ENCODE results near the gene NCEH1. TPM values are rescaled to one million over a fixed set of nuclear protein-coding genes. Genes with fewer than 3 reads are reported as not detected.
A peak's percentile ranks its signal among the peaks of the same experiment; 100 is the strongest.

NCEH1 gene
- total and polyA plus RNA-seq, 2 of the 4 experiments (the other 2 are of a cell fraction), result 22.3 to 23.3 TPM

GRCh38 chr3:172626021-172626640 lies 84.7 kb downstream of the NCEH1 start:
- in situ Hi-C loops (cut with MboI; ENCODE audit: low sequenced_read_pairs), result no loop called here
- 0 out of 2 replicates have a peak overlapping the region, but pooled peaks have one; percentile 14 for H3K14ac ChIP-seq (replicated peaks; ENCODE audit: low read depth, low read length)
- POLR2A ChIA-PET (ENCODE audit: unreplicated experiment), result no interaction called here

More at GRCh38 chr3:172626021-172626640, 84.7 kb downstream of the NCEH1 start:
- dilution Hi-C loops (cut with HindIII; ENCODE audit: low sequenced_read_pairs, unreplicated experiment) (no loop called here), intact Hi-C loops (cut with micrococcal nuclease) (no loop called here)
- Histone ChIP-seq H2BK120ac (ENCODE audit: low read depth, low read length) (no peak overlapping the region), H3K4me3 (ENCODE audit: insufficient read depth, low read depth, low read length) (no peak overlapping the region), H3K9ac (ENCODE audit: low read depth, low read length) (no peak overlapping the region), H3K4me2 (ENCODE audit: low read depth, low read length) (no peak overlapping the region), H3K27me3 (ENCODE audit: control insufficient read depth, insufficient read depth, low read length) (no peaks in the 10 kb centered on the region), H4K20me1 (ENCODE audit: insufficient read depth, low read length) (no peaks in the 10 kb centered on the region), H3K18ac (ENCODE audit: low read depth, low read length) (no peak overlapping the region), H4K8ac (ENCODE audit: low read depth in 2 of 2, low read length in 2 of 2) (no peak overlapping the region), H3K4me1 (ENCODE audit: control insufficient read depth, insufficient read depth, low read length) (peaks cover 21% of the 10 kb centered on the region), H3K36me3 (ENCODE audit: control insufficient read depth, insufficient read depth, low read length) (no peaks in the 10 kb centered on the region), H3K79me1 (ENCODE audit: low read depth in 1 of 2, low read length in 2 of 2) (0 out of 4 replicates have a peak, but pooled peaks cover 0 to 7% of the 10 kb centered on the region in 2 experiments), H3K9me3 (ENCODE audit: control insufficient read depth, insufficient read depth, low read length) (no peaks in the 10 kb centered on the region), H2BK15ac (ENCODE audit: low read depth, low read length) (0 out of 3 replicates have a peak overlapping the region, but pooled peaks have one; percentile 56), H2BK20ac (ENCODE audit: low read depth, low read length) (no peak overlapping the region), H4K5ac (ENCODE audit: low read depth, low read length) (no peak overlapping the region), H2BK5ac (ENCODE audit: low read depth, low read length, poor library complexity, severe bottlenecking) (peak overlapping the region; percentile 37), H3K27ac (ENCODE audit: insufficient read depth, low read length) (no peak overlapping the region; the same call in 1 of the 2 replicates), H2AFZ (replicated peaks; ENCODE audit: low read length, poor library complexity) (no peak overlapping the region), H3K23ac (ENCODE audit: low read depth, low read length) (no peak overlapping the region), H2AK5ac (ENCODE audit: low read depth, low read length) (no peak overlapping the region), H3K9me1 (ENCODE audit: insufficient read depth, low read length) (peaks cover 17% of the 10 kb centered on the region), H3K56ac (ENCODE audit: extremely low read depth, insufficient read depth, low read length) (no peak overlapping the region), H3K4ac (ENCODE audit: low read depth, low read length) (no peak overlapping the region), H4K91ac (ENCODE audit: insufficient read depth, low read depth, low read length) (no peak overlapping the region), H2AK9ac (replicated peaks; ENCODE audit: low read depth, low read length, poor library complexity) (no peak overlapping the region)
- DNase-seq (peak; percentile 74), ATAC-seq (ENCODE audit: low read depth) (peak; percentile 72)
- no CpG with 5 or more reads among the region's 3 CpGs for WGBS, 2 experiments (ENCODE audit: extremely low coverage in 2 of 2, insufficient read length in 1 of 2)
- CTCF ChIA-PET, result no interaction called here
- no TSS peak for BruUV-seq (replicated peaks)
- peak; percentile 82 for TF ChIP-seq CEBPB (IDR thresholded peaks at IDR 0.05; ENCODE audit: low read depth, low read length)
- no peak for TF ChIP-seq USF2 (IDR thresholded peaks at IDR 0.05; ENCODE audit: low read depth, low read length)
- TF ChIP-seq NFE2L2 (IDR thresholded peaks at IDR 0.05; ENCODE audit: low read depth, low read length), result peak; percentile 20; the same call in 1 of the 2 replicates

Measured in IMR-90 (cell line).